GM19397 (cell line): Measurements from ENCODE around the gene ADIPOR2.
"Not testable (repeated sequence)": the region's sequence is repeated elsewhere in the genome, so short reads cannot be mapped to it uniquely, and the experiment has no call there.

Experiments used
- ATAC-seq: cut with Tn5 transposase; IDR thresholded peaks from one replicate; pipeline ENCODE4 v1.9.1; 2021; ENCODE audit warnings: mild to moderate bottlenecking, moderate library complexity; ENCODE audit not compliant: unreplicated experiment

ADIPOR2 gene

GRCh38 chr12:1731019-1731687 is 40.3 kb downstream of the ADIPOR2 start:
- ATAC-seq: no peak

GRCh38 chr12:1731688-1732078 is 40.8 kb downstream of the ADIPOR2 start:
- ATAC-seq: not testable (repeated sequence)

GRCh38 chr12:1732914-1733313 is 42.0 kb downstream of the ADIPOR2 start:
- ATAC-seq: no peak

GRCh38 chr12:1733712-1734111 is 42.8 kb downstream of the ADIPOR2 start:
- ATAC-seq: not testable (repeated sequence)

- no peak for ATAC-seq
Observed at GRCh38 chr12:1737652-1738286, 46.9 kb downstream of the ADIPOR2 start.

GRCh38 chr12:1738446-1738845 is 47.6 kb downstream of the ADIPOR2 start:
- no peak for ATAC-seq

GRCh38 chr12:1739368-1739767 is 48.5 kb downstream of the ADIPOR2 start:
- ATAC-seq: no peak

- ATAC-seq: no peak
Observed at GRCh38 chr12:1740161-1740948, 49.5 kb downstream of the ADIPOR2 start.

GRCh38 chr12:1741154-1741949 is 50.5 kb downstream of the ADIPOR2 start:
- no peak for ATAC-seq

- ATAC-seq: no peak
Observed at GRCh38 chr12:1744932-1745331, 54.1 kb downstream of the ADIPOR2 start.

- no peak for ATAC-seq
Observed at GRCh38 chr12:1747609-1748008, 56.7 kb downstream of the ADIPOR2 start.

GRCh38 chr12:1749019-1749418 is 58.1 kb downstream of the ADIPOR2 start:
- ATAC-seq: no peak

- ATAC-seq: no peak
Observed at GRCh38 chr12:1750300-1750699, 59.4 kb downstream of the ADIPOR2 start.

GRCh38 chr12:1758376-1758775 is 67.5 kb downstream of the ADIPOR2 start:
- ATAC-seq: no peak

- no peak for ATAC-seq
Observed at GRCh38 chr12:1758887-1759286, 68.0 kb downstream of the ADIPOR2 start.

GRCh38 chr12:1760566-1761382 is 69.9 kb downstream of the ADIPOR2 start:
- ATAC-seq: no peak

GRCh38 chr12:1761857-1762256 is 71.0 kb downstream of the ADIPOR2 start:
- ATAC-seq: no peak

GRCh38 chr12:1763153-1763552 is 72.3 kb downstream of the ADIPOR2 start:
- no peak for ATAC-seq

- ATAC-seq: no peak
Observed at GRCh38 chr12:1766110-1766509, 75.2 kb downstream of the ADIPOR2 start.

GRCh38 chr12:1767407-1768090 is 76.7 kb downstream of the ADIPOR2 start:
- ATAC-seq: no peak
